GM12878 (cell line): ENCODE measurements around the gene FAM50A.

ENCODE experiments used
- CTCF ChIP-seq, 3 experiments: IDR thresholded peaks in 2 of 3; conservative IDR thresholded peaks in 1 of 3; 2 replicates each; pipeline ENCODE4 v1.5.1; 2011; ENCODE audit warnings: low read depth in 3 of 3, low read length in 3 of 3, mild to moderate bottlenecking in 3 of 3, control low read depth in 2 of 3, moderate library complexity in 2 of 3, inconsistent platforms in 1 of 3, mixed read lengths in 1 of 3; ENCODE audit not compliant: control insufficient read depth in 2 of 3, insufficient read depth in 1 of 3; ENCODE audit errors: extremely low read depth in 1 of 3
- ZNF274 ChIP-seq: IDR thresholded peaks from one replicate; pipeline ENCODE4 v1.8.0; 2011; ENCODE audit not compliant: insufficient read length, insufficient read depth

GRCh38 chrX:154409222-154409871 lies 34.6 kb upstream of the FAM50A start, which contains the start of gene DNASE1L1:
- TF ChIP-seq ZNF274 = no peak
- no peak for TF ChIP-seq CTCF (IDR thresholded peaks at IDR 0.05 in 2 of 3, conservative IDR thresholded peaks at IDR 0.05 in 1 of 3; ENCODE audit: control insufficient read depth in 2 of 3, extremely low read depth in 1 of 3, insufficient read depth in 1 of 3, low read depth in 3 of 3, low read length in 3 of 3)
